HUES6 (cell line): ENCODE data around the gene CPVL.

Experiments used
- H3K27ac ChIP-seq: 2 replicates; pipeline ENCODE4 v1.7.0; 2013; ENCODE audit warnings: low read depth, mild to moderate bottlenecking, low read length, inconsistent platforms
- H3K27me3 ChIP-seq: 2 replicates; pipeline ENCODE4 v1.6.1; 2013; ENCODE audit warnings: low read length; ENCODE audit not compliant: control insufficient read depth, insufficient read depth
- H3K36me3 ChIP-seq: 2 replicates; pipeline ENCODE4 v1.6.1; 2013; ENCODE audit warnings: low read length; ENCODE audit not compliant: control insufficient read depth, insufficient read depth
- H3K4me1 ChIP-seq: 2 replicates; pipeline ENCODE4 v1.6.1; 2013; ENCODE audit warnings: low read length; ENCODE audit not compliant: control insufficient read depth, insufficient read depth
- H3K4me3 ChIP-seq: 2 replicates; pipeline ENCODE4 v1.5.1; 2013; ENCODE audit warnings: low read depth, low read length
- H3K9ac ChIP-seq: one replicate; pipeline ENCODE4 v1.6.1; 2013; ENCODE audit warnings: mild to moderate bottlenecking, low read length
- H3K9me3 ChIP-seq: 2 replicates; pipeline ENCODE4 v1.6.1; 2013; ENCODE audit warnings: low read depth, low read length; ENCODE audit not compliant: control insufficient read depth, insufficient read depth

Gene CPVL

DNA sequence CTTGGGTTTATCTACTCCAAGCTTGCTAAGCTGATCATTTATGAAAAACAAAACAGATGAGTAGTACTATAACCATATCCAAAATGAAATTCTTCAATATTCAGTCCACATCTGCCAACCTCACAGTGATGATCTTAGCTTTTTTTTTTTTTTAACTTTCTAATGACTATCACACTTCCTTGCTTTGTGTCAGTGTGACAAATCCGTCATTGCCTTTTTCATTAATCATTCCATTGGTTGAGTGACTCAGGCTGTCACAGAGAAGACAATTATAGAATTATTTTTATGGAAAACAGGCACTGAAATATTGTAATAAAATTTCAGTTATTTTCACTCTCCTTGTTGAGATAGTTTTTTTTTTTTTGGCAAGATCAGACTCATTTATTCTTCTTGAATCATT lies 70.7 kb downstream of the CPVL start:
- no peaks in the 10 kb centered on the region for H3K27me3 ChIP-seq
- no peaks in the 10 kb centered on the region for H3K36me3 ChIP-seq
- peaks cover 18% of the 10 kb centered on the region for H3K4me1 ChIP-seq
- H3K9ac ChIP-seq, result no peak overlapping the region
- no peak overlapping the region for H3K27ac ChIP-seq
- H3K9me3 ChIP-seq, result no peaks in the 10 kb centered on the region
- H3K4me3 ChIP-seq, result no peak overlapping the region

GRCh38 chr7:29071203-29071874 lies 75.0 kb downstream of the CPVL start:
- H3K9ac ChIP-seq, result no peak overlapping the region
- no peaks in the 10 kb centered on the region for H3K36me3 ChIP-seq
- H3K9me3 ChIP-seq, result no peaks in the 10 kb centered on the region
- no peak overlapping the region for H3K27ac ChIP-seq
- peaks cover 19% of the 10 kb centered on the region for H3K4me1 ChIP-seq
- no peak overlapping the region for H3K4me3 ChIP-seq
- H3K27me3 ChIP-seq, result no peaks in the 10 kb centered on the region

- Histone ChIP-seq H3K27me3 (no peaks in the 10 kb centered on the region), H3K9me3 (no peaks in the 10 kb centered on the region), H3K36me3 (no peaks in the 10 kb centered on the region), H3K4me3 (no peak overlapping the region), H3K27ac (no peak overlapping the region), H3K9ac (no peak overlapping the region), H3K4me1 (peaks cover 14% of the 10 kb centered on the region)
Measured at GRCh38 chr7:29066641-29067040, 79.7 kb downstream of the CPVL start.

- Histone ChIP-seq H3K4me3 (no peak overlapping the region), H3K36me3 (no peaks in the 10 kb centered on the region), H3K9me3 (no peaks in the 10 kb centered on the region), H3K4me1 (peaks cover 3% of the 10 kb centered on the region; the same call in 1 of the 2 replicates), H3K27ac (no peak overlapping the region), H3K9ac (no peak overlapping the region), H3K27me3 (no peaks in the 10 kb centered on the region)
Measured at GRCh38 chr7:29065181-29065857, 81.0 kb downstream of the CPVL start.

GRCh38 chr7:29063872-29064271 lies 82.5 kb downstream of the CPVL start:
- no peaks in the 10 kb centered on the region for H3K4me1 ChIP-seq
- no peak overlapping the region for H3K27ac ChIP-seq

GRCh38 chr7:29063236-29063635 lies 83.1 kb downstream of the CPVL start:
- Histone ChIP-seq H3K36me3 (no peaks in the 10 kb centered on the region), H3K9ac (no peak overlapping the region), H3K9me3 (no peaks in the 10 kb centered on the region), H3K4me3 (no peak overlapping the region), H3K27ac (no peak overlapping the region), H3K4me1 (no peaks in the 10 kb centered on the region), H3K27me3 (no peaks in the 10 kb centered on the region)

More at GRCh38 chr7:29063872-29064271, 82.5 kb downstream of the CPVL start:
- Histone ChIP-seq H3K4me3 (no peak overlapping the region), H3K36me3 (no peaks in the 10 kb centered on the region), H3K27me3 (no peaks in the 10 kb centered on the region), H3K9me3 (no peaks in the 10 kb centered on the region), H3K9ac (no peak overlapping the region)

DNA sequence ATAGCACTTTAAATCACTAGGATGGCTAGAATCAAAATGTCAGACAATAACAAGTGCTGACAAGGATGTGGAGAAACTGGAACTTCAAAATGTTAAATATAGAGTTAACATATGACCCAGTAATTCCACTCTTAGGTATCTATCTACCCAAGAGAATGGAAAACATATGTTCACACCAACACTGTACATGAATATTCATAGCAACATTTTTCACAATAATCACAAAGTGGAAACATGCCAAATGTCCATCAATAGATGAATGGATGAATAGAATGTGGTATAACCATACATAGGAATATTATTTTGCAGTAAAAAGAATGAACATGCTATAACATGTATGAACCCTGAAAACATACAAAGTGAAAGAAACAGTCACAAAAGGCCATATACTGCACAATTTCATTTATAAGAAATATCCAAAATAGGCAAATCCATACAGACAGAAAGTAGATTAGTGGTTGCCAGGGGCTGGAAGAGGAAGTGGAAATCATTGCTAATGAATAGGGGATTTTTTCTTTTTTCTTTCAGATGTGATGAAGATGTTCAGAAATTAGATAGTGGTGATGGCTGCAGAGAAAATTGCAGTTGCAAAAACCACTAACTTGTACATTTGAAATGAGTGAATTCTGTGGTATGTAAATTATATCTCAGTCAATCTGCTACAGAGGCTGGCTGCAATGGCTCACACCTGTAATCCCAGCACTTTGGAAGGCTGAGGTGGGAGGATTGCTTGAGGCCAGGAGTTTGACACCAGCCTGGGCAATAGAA lies 93.0 kb downstream of the CPVL start:
- H3K36me3 ChIP-seq, result no peaks in the 10 kb centered on the region
- no peaks in the 10 kb centered on the region for H3K27me3 ChIP-seq
- no peaks in the 10 kb centered on the region for H3K4me1 ChIP-seq
- H3K4me3 ChIP-seq, result no peak overlapping the region
- no peak overlapping the region for H3K9ac ChIP-seq
- H3K9me3 ChIP-seq, result no peaks in the 10 kb centered on the region; the same call in 1 of the 2 replicates
- H3K27ac ChIP-seq, result no peak overlapping the region

DNA sequence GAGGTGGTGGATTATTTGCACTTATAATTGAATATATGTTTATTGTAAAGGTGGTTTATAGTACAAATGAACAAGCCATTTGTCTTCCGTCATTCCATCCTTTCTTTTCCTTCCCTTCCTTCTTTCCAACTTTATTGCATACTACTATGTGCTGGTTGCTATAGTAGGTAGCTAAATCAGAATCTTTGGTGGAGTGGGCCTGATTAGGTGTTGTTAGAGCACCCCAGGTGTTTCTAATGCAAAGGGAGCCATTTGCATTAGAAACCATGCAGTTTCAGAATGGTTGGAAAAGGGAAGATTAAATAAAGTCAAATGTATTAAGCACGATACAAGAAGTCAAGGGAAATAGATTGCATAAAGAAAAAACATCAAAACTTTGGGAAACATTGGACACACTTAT lies 99.4 kb downstream of the CPVL start:
- Histone ChIP-seq H3K27ac (no peak overlapping the region), H3K9me3 (no peaks in the 10 kb centered on the region; the same call in 1 of the 2 replicates), H3K9ac (no peak overlapping the region), H3K27me3 (no peaks in the 10 kb centered on the region), H3K36me3 (no peaks in the 10 kb centered on the region), H3K4me3 (no peak overlapping the region), H3K4me1 (peaks cover 18% of the 10 kb centered on the region)

DNA sequence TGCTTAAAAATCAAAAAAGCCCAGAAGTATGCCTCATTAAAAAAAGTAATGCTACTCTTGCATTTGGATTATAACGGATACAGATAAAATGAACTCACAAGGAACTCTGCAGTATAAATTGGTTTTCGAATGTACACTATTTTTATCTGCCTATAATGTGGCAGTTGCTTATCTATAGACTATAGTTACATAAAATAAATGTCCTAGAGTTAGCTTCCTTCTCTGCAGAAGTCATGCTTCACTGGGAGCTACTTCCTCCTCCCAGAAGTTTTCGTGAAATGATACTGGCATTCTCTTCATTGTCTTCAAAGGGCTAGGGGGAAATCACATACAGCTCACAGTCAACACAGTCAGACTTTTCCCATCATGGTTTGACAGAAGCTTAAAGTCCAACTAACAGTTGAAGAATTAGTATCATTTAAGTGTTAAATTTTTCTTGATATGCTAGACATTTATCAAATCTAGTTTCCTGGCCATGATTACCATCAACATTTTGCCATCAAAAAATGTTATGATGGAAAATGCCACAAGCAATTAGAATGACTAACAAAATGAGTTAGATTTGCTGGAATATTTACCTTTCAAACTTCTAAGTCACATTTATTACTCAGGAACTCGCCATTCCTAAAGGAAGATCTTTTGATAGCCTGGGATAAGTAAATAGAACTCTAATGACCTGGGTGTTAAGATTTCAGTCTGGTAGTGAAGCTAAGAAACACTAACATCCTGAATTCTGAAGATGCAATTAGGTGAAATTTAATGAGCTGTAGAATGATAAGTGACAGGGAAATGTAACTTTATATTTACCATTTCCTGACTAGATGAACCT lies 100.9 kb downstream of the CPVL start:
- no peak overlapping the region for H3K9ac ChIP-seq
- no peak overlapping the region for H3K4me3 ChIP-seq
- no peaks in the 10 kb centered on the region for H3K36me3 ChIP-seq
- peaks cover 18% of the 10 kb centered on the region for H3K4me1 ChIP-seq
- no peaks in the 10 kb centered on the region for H3K27me3 ChIP-seq
- no peaks in the 10 kb centered on the region; the same call in 1 of the 2 replicates for H3K9me3 ChIP-seq
- no peak overlapping the region for H3K27ac ChIP-seq

GRCh38 chr7:29044554-29044953 lies 101.8 kb downstream of the CPVL start:
- H3K27me3 ChIP-seq, result no peaks in the 10 kb centered on the region
- no peaks in the 10 kb centered on the region; the same call in 1 of the 2 replicates for H3K9me3 ChIP-seq
- H3K9ac ChIP-seq, result no peak overlapping the region
- H3K4me1 ChIP-seq, result peaks cover 18% of the 10 kb centered on the region
- H3K4me3 ChIP-seq, result no peak overlapping the region
- H3K27ac ChIP-seq, result no peak overlapping the region
- H3K36me3 ChIP-seq, result no peaks in the 10 kb centered on the region
